Measurements from ENCODE around the gene TMEM181.
"Not testable (repeated sequence)": the region's sequence is repeated elsewhere in the genome, so short reads cannot be mapped to it uniquely, and the experiment has no call there.

The TMEM181 gene

DNA sequence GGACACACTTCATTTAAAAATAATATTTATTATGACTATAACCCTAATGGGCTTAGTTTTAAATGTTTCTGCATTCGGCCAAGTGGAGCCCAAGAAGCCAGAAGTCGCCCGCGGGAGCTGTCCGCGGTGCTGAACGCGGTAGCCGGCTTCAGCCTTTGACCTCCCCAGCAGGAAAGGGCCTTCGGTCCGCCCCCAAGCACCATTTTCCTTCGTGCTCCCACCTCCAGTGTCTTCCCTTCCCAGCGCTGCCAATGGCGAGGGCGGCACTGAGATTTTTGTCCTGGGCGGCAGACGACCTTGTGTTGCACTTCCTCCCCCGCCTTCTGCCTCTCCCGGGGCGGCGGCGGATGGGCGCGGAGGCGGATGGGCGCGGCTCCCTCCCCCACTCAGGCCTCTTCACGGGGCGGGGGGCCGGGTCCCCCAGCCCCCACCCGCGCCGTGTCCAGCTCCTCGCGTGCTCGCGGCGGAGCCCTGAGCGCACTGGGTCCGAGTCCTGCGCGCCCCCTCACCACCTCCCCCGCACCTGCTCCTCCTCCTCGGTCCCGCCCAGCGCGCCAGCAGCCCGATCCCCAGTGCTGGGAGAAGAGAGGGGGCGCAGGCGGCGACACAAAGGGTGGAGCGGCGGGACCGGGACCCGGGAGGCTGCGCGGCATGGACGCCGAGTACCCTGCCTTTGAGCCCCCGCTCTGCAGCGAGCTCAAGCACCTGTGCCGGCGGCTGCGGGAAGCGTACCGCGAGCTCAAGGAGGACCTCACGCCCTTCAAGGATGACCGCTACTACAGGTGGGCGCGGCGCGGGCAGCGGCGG lies 23.6 kb upstream of the TMEM181 start:
- intact Hi-C loops (cut with DNase I), result no loop called here
- peak in 5 of 10 donors; percentile 33 to 91 (median 67) for DNase-seq

DNA sequence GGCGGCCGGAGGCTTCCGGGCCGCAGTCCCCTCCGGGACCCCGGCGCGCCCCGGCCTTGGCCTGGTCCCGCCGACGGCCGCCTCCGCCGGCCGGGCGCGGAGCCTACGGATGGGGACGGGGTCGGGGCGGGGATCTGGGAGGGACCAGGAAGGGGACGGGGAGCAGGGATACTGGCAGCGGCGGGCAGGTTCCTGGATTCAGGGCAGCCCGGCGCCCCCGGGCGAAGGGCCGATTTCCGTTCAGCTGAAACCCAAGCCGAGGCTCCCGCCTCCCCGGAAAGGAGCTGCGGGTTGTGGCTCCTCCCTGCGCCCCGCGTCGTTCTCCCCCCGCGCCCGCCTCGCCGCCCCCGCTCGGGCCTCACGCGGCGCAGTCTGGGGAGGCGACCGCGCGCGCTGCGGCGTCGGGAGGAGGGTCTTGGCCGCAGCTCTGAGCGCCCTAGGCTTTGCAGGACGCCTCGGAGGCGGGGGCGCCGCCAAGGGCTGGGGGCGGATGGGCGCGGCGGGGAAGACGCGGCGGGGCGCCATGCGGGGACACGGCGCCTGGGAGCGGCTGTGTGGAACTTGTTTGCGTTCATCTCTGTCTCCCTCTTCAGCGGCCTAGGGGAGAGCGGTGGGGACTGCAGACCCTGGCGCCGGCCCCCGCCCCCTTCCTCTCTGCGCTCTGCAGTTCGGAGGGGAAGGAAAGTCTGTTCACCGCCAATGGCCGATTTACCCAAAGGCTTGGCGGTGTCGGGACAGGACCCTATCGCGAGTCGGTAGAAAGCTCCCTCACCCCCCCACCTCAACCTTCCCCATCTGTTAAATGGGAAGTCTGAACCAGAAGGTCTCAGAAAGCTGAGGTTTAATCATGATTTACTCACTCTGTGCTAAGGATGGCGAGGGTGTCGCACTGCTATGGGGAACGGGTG lies 22.7 kb upstream of the TMEM181 start:
- peak in 9 of 10 donors; percentile 33 to 94 (median 72) for DNase-seq
- intact Hi-C loops (cut with DNase I), result no loop called here

DNA sequence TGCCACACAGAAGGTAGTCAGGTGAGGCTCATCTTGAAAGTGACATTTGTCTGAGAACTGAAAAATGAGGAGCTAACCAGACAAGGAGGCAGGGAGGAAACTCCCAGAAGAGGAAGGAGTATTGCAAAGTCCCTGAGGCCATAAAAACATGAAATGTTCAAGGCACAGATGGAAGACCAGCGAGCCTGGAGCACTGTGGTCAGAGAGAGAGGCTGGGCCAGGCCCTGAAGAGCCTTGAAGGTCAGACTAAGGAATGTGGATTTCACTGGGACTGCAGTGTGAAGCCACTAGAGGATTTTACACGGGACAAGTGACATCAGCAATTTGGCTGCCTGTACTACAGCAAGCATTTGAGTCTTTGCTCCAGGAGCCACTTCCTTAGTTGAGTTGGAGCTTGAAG lies 21.1 kb upstream of the TMEM181 start:
- intact Hi-C loops (cut with DNase I), result no loop called here
- no peak for DNase-seq

DNA sequence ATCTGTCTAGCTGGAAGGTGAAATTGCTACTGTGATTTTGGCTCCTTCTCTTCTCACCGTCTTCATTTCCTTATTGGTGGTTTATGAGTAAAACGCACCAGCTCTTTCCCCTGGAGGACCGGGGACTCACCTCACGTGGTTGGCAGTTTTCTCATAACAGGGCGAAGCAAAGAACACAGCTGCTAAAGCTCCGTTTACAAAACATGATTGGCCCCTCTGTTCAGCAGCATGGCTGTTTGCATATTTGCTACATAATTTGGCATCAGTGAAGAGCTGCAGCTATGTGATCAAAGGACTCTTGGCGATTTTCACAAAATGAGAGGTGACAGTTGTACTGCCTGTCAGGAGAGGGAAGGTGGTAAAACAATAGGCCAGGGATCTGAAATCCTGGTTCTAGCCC lies 20.5 kb upstream of the TMEM181 start:
- DNase-seq, result peak in 1 of 10 donors; percentile 78
- intact Hi-C loops (cut with DNase I), result no loop called here

- no peak for DNase-seq
- intact Hi-C loops (cut with DNase I), result no loop called here
These were observed 20.0 kb upstream of the TMEM181 start for GRCh38 chr6:158539881-158540280.

DNA sequence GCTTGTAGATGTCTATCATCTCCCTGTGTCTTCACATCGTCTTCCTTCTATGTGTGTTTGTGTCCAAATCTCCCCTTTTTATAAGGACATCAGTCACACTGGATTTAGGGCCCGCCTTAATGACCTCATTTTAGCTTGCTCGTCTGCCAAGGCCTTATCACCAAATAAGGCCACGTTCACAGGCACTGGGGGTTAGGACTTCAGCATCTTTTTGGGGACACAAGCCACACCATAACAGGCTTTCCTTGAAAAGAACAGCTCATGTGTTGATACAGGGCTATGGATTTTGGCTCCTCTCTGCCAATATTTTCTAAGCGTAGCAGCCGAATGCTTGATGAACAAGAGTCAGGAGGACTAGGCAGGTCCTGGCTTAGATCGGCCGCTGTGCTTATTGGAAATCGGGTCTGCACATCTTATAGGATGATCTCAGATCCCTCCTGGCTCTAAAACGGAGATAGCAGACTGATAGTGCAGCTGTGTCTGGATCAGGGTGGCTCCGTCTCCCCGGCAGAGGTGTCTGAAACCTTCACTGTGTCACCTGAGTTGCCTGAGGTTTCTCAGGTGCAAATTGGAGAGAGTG lies 16.2 kb upstream of the TMEM181 start:
- intact Hi-C loops (cut with DNase I), result no loop called here
- peak in 1 of 10 donors; percentile 27 for DNase-seq

GRCh38 chr6:158544428-158544827 lies 15.5 kb upstream of the TMEM181 start:
- intact Hi-C loops (cut with DNase I), result no loop called here
- DNase-seq, result peak in 1 of 10 donors; percentile 79

- intact Hi-C loops (cut with DNase I), result no loop called here
- peak in 1 of 10 donors; percentile 85 for DNase-seq
These were observed 14.6 kb upstream of the TMEM181 start for GRCh38 chr6:158545043-158545966.

DNA sequence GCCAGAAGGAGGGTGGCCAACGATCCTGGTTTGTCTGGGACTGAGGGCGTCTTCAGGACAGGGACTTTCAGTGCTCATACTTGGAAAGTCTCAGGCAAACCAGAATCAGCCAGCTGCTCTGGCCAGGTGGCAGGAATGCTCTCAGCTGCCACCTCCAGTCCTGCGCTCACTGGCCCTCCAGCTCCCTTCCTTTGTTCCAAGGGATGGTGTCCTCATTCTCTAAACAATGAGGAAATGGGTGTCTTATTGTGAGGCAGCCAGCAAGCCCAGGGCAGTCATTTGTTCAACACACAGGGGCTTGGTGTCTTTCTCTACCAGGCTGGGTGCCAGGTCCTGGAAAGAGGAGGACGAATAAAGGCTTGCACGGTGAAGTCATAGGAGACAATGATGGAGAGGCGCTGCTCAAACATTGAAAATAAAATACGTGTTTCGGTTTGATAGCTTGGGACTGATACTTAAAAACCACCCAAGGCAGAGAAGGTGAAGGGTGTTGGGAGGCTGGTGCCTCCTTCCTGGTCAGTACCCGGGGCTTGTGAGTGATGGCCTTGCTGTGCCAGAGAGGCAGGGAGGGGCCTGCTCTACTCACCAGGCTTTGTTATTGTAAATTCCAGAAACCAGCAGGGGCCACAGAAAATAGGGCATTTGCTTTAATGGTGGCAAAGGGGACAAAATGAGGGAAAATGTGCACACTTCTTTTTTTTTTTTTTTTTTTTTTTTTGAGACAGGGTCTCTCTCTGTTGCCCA lies 11.3 kb upstream of the TMEM181 start:
- intact Hi-C loops (cut with DNase I), result no loop called here
- DNase-seq, result peak in 1 of 10 donors; percentile 49

- DNase-seq, result no peak
- intact Hi-C loops (cut with DNase I), result no loop called here
These were observed 7.7 kb upstream of the TMEM181 start for GRCh38 chr6:158552055-158552795.

DNA sequence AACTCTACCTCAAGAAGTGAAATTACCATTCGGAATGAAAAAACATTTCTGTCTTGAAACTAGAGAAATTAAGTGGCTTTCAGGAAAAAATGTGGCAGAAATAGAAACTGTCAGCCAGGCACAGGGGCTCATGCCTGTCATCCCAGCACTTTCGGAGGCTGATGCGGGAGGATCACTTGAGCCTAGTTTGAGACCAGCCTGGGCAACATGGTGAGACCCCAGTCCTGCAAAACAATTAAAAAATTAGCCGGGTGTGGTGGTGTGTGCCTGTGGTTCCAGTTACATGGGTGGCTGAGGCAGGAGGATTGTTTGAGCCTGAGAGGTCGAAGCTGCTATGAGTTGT lies 7.1 kb upstream of the TMEM181 start:
- DNase-seq, result peak in 1 of 10 donors; percentile 19
- intact Hi-C loops (cut with DNase I), result no loop called here

DNA sequence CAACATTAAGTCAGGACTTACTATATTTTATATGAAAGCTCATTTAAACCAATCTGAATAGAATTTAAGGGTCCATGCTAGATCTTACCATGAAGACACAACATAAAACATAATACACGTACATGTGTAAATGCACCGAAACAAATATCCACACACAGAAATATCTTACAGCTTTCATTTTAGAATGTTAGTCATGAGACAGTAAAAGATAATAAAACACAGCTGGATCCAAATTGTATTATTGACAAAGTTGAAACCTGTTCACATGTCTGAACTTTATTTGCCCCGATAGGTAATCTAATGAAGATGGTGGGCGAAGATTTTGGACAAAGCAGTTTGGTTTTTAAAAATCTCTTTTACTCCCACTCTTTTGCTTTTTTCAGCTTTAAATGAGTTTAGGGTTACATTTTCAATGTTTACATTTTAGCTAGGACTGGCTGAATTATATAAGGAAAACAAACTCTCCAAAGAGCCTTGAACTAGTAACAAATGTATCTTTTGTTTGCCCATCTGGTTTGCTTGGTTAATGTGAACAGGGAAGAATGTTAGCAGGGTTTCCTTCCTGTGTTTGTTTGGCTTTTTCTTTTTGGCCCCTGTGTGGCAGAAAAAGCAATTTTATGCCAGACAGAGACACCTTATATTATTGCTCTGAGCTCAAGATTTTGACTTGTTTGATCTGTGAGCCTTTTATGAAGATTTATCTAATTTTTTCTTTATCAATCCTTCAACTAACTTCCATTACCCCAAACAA lies 5.1 kb upstream of the TMEM181 start:
- intact Hi-C loops (cut with DNase I), result no loop called here
- DNase-seq, result no peak

DNA sequence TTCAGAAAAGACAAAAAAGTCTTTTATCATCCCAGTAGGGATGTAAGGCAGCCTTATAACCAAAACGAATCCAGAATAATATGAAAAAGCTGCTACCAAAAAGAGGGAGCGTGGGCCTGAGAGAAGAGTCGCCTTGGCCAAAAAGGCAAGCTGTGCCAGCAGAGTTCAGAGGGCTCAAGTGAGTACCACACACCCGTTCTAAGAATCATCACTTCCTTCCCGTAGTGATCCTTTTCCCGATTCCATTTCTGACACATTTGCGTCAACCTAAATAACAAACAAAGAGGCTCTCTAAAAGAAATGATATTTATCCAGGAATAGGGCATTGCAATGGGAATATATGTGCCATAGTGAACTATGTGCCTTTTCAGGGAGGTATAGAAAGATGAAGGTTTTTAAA lies 3.8 kb upstream of the TMEM181 start:
- no peak for DNase-seq

DNA sequence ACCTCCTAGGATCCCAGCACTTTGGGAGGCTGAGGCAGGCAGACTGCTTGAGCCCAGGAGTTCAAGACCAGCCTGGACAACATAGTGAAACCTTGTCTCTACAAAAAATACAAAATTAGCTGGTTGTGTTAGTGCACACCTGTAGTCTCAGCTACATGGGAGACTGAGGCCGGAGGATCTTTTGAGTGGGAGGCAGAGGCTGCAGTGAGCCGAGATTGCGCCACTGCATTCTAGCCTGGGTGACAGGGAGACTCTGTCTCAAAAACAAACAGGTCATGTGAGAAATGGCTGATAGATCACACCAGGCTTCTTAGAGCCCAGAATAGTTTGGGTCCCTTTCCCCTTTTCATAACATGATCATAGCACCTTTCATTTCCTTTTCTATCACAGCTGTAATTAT lies 2.8 kb upstream of the TMEM181 start:
- intact Hi-C loops (cut with DNase I), result not testable (repeated sequence)

More for the DNA sequence above, 3.8 kb upstream of the TMEM181 start:
- intact Hi-C loops (cut with DNase I), result no loop called here

DNA sequence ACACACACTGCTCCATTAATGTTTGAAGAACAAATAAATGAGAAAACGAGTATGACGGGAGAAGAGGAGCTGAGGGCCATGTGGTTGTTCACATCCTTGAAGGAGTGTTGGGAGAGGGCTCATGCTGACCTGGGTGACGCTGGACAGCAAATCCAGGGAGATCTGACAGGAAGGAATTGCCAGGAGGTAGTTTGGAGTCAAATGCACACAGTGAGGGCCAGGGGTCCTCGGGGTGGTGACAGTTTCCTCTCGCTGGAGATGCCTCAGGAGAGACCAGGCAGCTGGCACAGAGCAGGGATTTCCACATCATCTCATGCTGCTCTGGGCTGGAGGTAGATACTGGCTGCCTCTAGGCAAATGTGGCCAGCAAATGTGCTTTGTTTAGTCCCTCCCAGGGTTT lies 2.0 kb upstream of the TMEM181 start:
- peak in 1 of 10 donors; percentile 48 for DNase-seq
- intact Hi-C loops (cut with DNase I), result no loop called here

More for the DNA sequence above, 2.8 kb upstream of the TMEM181 start:
- not testable (repeated sequence) for DNase-seq

DNA sequence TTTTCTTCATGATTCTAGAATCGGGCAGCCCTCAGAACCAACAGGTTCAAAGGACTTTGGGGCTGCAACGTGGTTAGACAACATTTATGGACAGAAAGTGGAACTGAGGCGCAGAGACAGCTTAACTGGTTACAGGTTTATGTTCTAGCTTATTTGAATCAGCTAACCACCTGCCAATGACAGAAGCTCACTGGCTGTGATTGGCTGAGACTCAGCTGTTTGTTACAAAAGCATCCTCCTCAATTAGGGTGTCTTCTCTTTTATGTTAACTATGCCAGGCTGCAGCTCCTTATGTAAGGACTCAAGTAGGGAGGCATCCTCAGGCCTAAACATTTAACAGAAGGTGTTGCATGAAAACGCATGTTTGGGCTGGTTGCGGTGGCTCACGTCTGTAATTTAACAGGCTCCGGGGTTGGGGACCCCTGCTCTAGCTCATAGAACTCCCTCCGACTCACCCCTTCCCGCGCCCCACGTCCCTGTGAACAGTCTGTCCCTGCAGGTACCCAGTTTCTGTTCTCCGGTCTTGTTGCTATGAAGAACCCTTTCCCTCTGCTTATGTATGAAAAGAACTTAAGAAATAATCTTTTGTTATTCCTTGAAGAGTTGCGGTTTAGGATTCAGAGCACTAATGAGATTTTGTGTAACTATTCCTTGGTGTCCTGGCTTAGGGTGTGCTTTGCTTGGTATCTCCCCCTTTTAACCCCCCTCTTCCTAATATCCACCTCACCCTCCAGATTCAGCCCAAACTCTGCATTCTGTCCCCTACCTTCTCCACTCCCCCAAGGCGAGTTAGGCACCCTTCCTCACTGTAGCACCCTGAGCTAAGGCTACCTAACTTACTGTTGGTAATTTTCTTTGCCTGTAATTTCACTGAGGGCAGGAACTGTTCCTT lies 1.2 kb upstream of the TMEM181 start:
- intact Hi-C loops (cut with DNase I), result no loop called here
- peak in 1 of 10 donors; percentile 77 for DNase-seq

DNA sequence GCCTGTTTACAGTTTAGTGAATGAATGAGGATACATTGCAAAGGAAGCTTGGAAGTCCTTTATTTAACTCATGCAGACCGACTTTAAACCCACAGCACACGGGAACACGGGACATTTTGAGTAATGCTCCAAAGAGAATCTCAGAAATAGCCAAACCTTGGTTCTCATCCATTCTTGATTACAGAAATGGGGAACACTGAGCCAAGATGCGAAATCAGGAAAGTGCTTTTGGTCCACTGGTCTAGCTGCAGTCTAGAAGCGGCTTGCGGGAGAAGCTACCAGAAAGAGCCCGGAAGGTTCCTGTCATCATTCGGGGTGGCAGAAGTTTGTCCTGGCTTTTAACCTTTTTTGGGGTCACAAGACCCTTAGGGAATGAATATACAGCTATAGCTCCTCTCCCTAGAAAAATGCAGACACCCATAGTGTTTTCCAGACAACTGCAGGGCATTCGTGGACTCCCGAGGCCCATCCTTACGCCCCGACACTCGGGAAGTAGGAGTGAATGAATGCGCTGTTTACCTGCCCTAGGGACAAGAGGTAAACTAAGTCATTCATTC lies 475 bp upstream of the TMEM181 start:
- intact Hi-C loops (cut with DNase I), result no loop called here
- DNase-seq, result no peak

All from posterior cingulate gyrus (tissue), 11 donors.